Adrenal gland (tissue), 12 donors: ENCODE data around the gene PLPPR2. TPM values are rescaled to one million over a fixed set of nuclear protein-coding genes. Genes with fewer than 3 reads are reported as not detected.
A peak's percentile ranks its signal among the peaks of the same experiment; 100 is the strongest.
"Not testable (repeated sequence)": the region's sequence is repeated elsewhere in the genome, so short reads cannot be mapped to it uniquely, and the experiment has no call there.

ENCODE experiments used
- DNase-seq, 7 donors: peaks; one replicate each; pipeline ENCODE4 v3.0.0-alpha.2; 2019 to 2020
- H3K27ac ChIP-seq, 5 donors: fragments of 200-600 bp; sonication (generic) in 4 of 5; 1 replicate in 3 of 5; 2 replicates in 2 of 5; pipeline versions ENCODE4 v1.5.1 to v1.8.0; 2016 to 2020; ENCODE audit warnings: mild to moderate bottlenecking in 1 of 5
- H3K27me3 ChIP-seq: fragments of 200-600 bp; 2 replicates; pipeline ENCODE4 v1.8.0; 2021
- H3K36me3 ChIP-seq, 2 donors: fragments of 200-600 bp; replicated peaks in 1 of 2; 1 replicate in 1 of 2; 2 replicates in 1 of 2; pipeline versions ENCODE4 v1.5.1 to v1.8.0; 2018 to 2022
- H3K4me1 ChIP-seq, 2 donors: fragments of 200-600 bp; replicated peaks in 1 of 2; 1 replicate in 1 of 2; 2 replicates in 1 of 2; pipeline versions ENCODE4 v1.5.1 to v1.8.0; 2018 to 2021
- H3K4me3 ChIP-seq, 4 donors: fragments of 200-600 bp; sonication (generic) in 3 of 4; one replicate each; pipeline ENCODE4 v1.5.1; 2016 to 2018
- H3K9me3 ChIP-seq, 3 donors: fragments of 200-600 bp; sonication (generic) in 1 of 3; replicated peaks in 1 of 3; 1 replicate in 2 of 3; 2 replicates in 1 of 3; pipeline versions ENCODE4 v1.5.1 to v1.8.0; 2016 to 2021
- CTCF ChIP-seq, 6 experiments: fragments of 450-650 bp in 4 of 6; fragments of 200-600 bp in 2 of 6; sonication (generic) in 1 of 6; IDR thresholded peaks; 1 replicate in 5 of 6; 2 replicates in 1 of 6; pipeline versions ENCODE4 v1.5.1 to v1.8.0; 2016 to 2021; ENCODE audit warnings: antibody characterized with exemption in 6 of 6, mild to moderate bottlenecking in 2 of 6, moderate library complexity in 1 of 6
- POLR2A ChIP-seq, 2 donors: fragments of 450-650 bp; IDR thresholded peaks; one replicate each; pipeline ENCODE4 v1.6.1; 2017; ENCODE audit warnings: antibody characterized with exemption in 2 of 2, mild to moderate bottlenecking in 2 of 2, moderate library complexity in 1 of 2
- WGBS, 4 donors: extraction: QIAGEN DNeasy Blood & Tissue Kit in 2 of 4; methylation state at CpG; one replicate each; pipeline versions ENCODE4 v1.1.5 to v1.1.7; 2013 to 2017; 5-methylcytosine and 5-hydroxymethylcytosine counted together
- intact Hi-C, 2 donors: fragments of 100-400 bp; cut with DNase I; formaldehyde crosslinking; loops; one replicate each; pipeline versions ENCODE4 v1.14.1 to v1.15.0; 2022 to 2023
- polyA plus RNA-seq, 3 donors: library from polyadenylated mRNA; stranded (reverse); fragments of 200-250 nt in 2 of 3; fragments of 350-450 nt in 1 of 3; fragmentation: Illumina TruSeq in 1 of 3; extraction: RNeasy Lipid Tissue Mini Kit (QIAGEN cat#74804) in 1 of 3; gene quantifications; one replicate each; pipeline ENCODE4 v1.2.3, GENCODE V29; 2013 to 2014
- total RNA-seq, 9 donors: library from RNA; depleted of rRNA in 4 of 9; stranded (reverse); fragments of >200 nt in 4 of 9; fragments of 120-200 nt in 1 of 9; fragmentation: NEBNext Ultra II Directional in 1 of 9; extraction: Animal tissue kit (Norgen Biotek cat#: 25700) in 1 of 9; gene quantifications; one replicate each; pipeline versions ENCODE4 v1.1.0 to v1.2.4, GENCODE V29; 2013 to 2023
- donor health status: healthy with polysubstance abuse.
- donor health status: Bipolar disorder and iron deficiency.
- donor health status: DM: yes; HTN: yes; CAD: no.
- donor health status: DM: no; HTN: no; CAD: no.
- donor health status: DM: no; HTN: no; CAD: no.
- donor health status: DM: yes; HTN: yes; CAD: no.

Gene PLPPR2
- total and polyA plus RNA-seq, 12 donors: 8.5 to 57.0 (median 41.3) TPM

- Histone ChIP-seq H3K4me1 (peaks cover 24 to 32% of the 10 kb centered on the region in 2 donors), H3K36me3 (no peaks in the 10 kb centered on the region), H3K27me3 (no peaks in the 10 kb centered on the region), H3K4me3 (peak overlapping the region in 3 of 4 donors; percentile 59 to 89 (median 82)), H3K27ac (peak overlapping the region; percentile 65 to 87 (median 75)), H3K9me3 (no peaks in the 10 kb centered on the region)
- WGBS, 4 donors: 43 to 61% (median 47%) methylated on average over 7 to 15 of the region's 15 CpGs
- intact Hi-C loops: no loop called here
- TF ChIP-seq POLR2A (IDR thresholded peaks at IDR 0.05) (no peak), CTCF (IDR thresholded peaks at IDR 0.05) (no peak)
- DNase-seq: peak in 3 of 7 donors; percentile 37 to 53 (median 44)
Measured at GRCh38 chr19:11345122-11345803, 10.0 kb upstream of the PLPPR2 start.

GRCh38 chr19:11346104-11346940, 8.9 kb upstream of the PLPPR2 start, which contains the start of the genes CCDC159 and TMEM205:
CCDC159 (plus strand) TSS chr19:11346519; CDS start chr19:11346607, 88 bp downstream.
TMEM205 (minus strand) TSS chr19:11346268; CDS start chr19:11345619, 649 bp downstream.
- WGBS, 4 donors: 0% methylated on average over 6 to 50 of the region's 50 CpGs
- Histone ChIP-seq H3K4me3 (peak within 1 kb of the TSS; percentile 59 to 89 (median 80)), H3K4me1 (peaks cover 24 to 32% of the 10 kb centered on the region in 2 donors), H3K9me3 (no peaks in the 10 kb centered on the region), H3K27me3 (no peaks in the 10 kb centered on the region), H3K36me3 (no peaks in the 10 kb centered on the region), H3K27ac (peak within 1 kb of the TSS; percentile 65 to 87 (median 75))
- peak; percentile 99 to 100 (median 99) for DNase-seq
- TF ChIP-seq CTCF (IDR thresholded peaks at IDR 0.05) (peak in 1 of 6 experiments; percentile 12), POLR2A (IDR thresholded peaks at IDR 0.05) (peak in 1 of 2 donors; percentile 48)
- intact Hi-C loops: no loop called here

GRCh38 chr19:11347546-11348039, 7.6 kb upstream of the PLPPR2 start:
- intact Hi-C loops: no loop called here
- no peak for DNase-seq
- no peak for TF ChIP-seq POLR2A (IDR thresholded peaks at IDR 0.05)
- no peak overlapping the region for H3K4me3 ChIP-seq
- H3K36me3 ChIP-seq: no peaks in the 10 kb centered on the region
- H3K27me3 ChIP-seq: no peaks in the 10 kb centered on the region
- H3K27ac ChIP-seq: no peak overlapping the region
- H3K9me3 ChIP-seq: no peaks in the 10 kb centered on the region
- 73 to 86% (median 83%) methylated on average over 6 to 7 of the region's 7 CpGs for WGBS, 4 donors
- peaks cover 24 to 32% of the 10 kb centered on the region in 2 donors for H3K4me1 ChIP-seq

GRCh38 chr19:11349171-11349570, 6.1 kb upstream of the PLPPR2 start:
- Histone ChIP-seq H3K27me3 (no peaks in the 10 kb centered on the region), H3K4me3 (no peak overlapping the region), H3K9me3 (no peaks in the 10 kb centered on the region), H3K27ac (no peak overlapping the region), H3K4me1 (peaks cover 15 to 22% of the 10 kb centered on the region in 2 donors), H3K36me3 (no peaks in the 10 kb centered on the region)
- WGBS, 4 donors: 95 to 96% (median 96%) methylated on average over 3 to 4 of the region's 4 CpGs
- no peak for TF ChIP-seq POLR2A (IDR thresholded peaks at IDR 0.05)
- no peak for TF ChIP-seq CTCF (IDR thresholded peaks at IDR 0.05)
- DNase-seq: no peak
- intact Hi-C loops: no loop called here

GRCh38 chr19:11354102-11354501, 1.1 kb upstream of the PLPPR2 start:
- H3K4me1 ChIP-seq, H3K9me3 ChIP-seq, H3K27me3 ChIP-seq, H3K36me3 ChIP-seq, H3K27ac ChIP-seq, H3K4me3 ChIP-seq, intact Hi-C loops, DNase-seq: not testable (repeated sequence)
- 94 to 96% (median 96%) methylated on average over 4 of the region's 4 CpGs for WGBS, 4 donors
